SK-N-MC (cell line): Measurements from ENCODE around the gene EGFR.

Experiments
- EZH2 ChIP-seq: fragments of 200-600 bp; sonication (generic); IDR thresholded peaks from one replicate; pipeline ENCODE4 v1.6.1; 2017; ENCODE audit warnings: antibody characterized with exemption
- FOXP2 ChIP-seq: optimal IDR thresholded peaks from 2 replicates; pipeline ENCODE3; 2011; ENCODE audit warnings: mild to moderate bottlenecking, moderate library complexity; ENCODE audit not compliant: insufficient read depth; ENCODE audit errors: extremely low read length, control extremely low read depth
- POLR2AphosphoS5 ChIP-seq: IDR thresholded peaks from 2 replicates; pipeline ENCODE4 v1.6.1; 2012; ENCODE audit warnings: mild to moderate bottlenecking, low read depth, low read length, borderline replicate concordance

- TF ChIP-seq EZH2 = no peak
- TF ChIP-seq FOXP2 = no peak
- TF ChIP-seq POLR2AphosphoS5 = no peak
Measured at GRCh38 chr7:55117286-55117685, 98.5 kb downstream of the EGFR start.
